GM12878 (cell line): Measurements from ENCODE around the gene CACNA2D4. TPM values are rescaled to one million over a fixed set of nuclear protein-coding genes. Genes with fewer than 3 reads are reported as not detected.

ENCODE experiments used
- ATAC-seq: fragments of 200-7000 bp; cut with Tn5 transposase; 3 replicates; pipeline ENCODE4 v1.9.1; 2020; ENCODE audit warnings: mild to moderate bottlenecking, moderate library complexity
- BruUV-seq: library from RNA; stranded (reverse); fragments of 400-500 nt; replicated peaks from 2 replicates; lab custom pipeline; 2021; lab: Mats Ljungman, UMichigan
- CTCF ChIA-PET: fragments of 300-600 bp; sonication (Branson Sonifier 250); formaldehyde crosslinking; extraction: SDS; loops from one replicate; lab custom pipeline; 2021; ENCODE audit warnings: inconsistent platforms; lab: Yijun Ruan, JAX
- POLR2A ChIA-PET: fragments of 350-600 bp; formaldehyde crosslinking; extraction: SDS; loops from one replicate; lab custom pipeline; 2021; ENCODE audit warnings: inconsistent platforms; lab: Charles Lee
- RAD21 ChIA-PET: fragments of 300-600 bp; sonication (Branson Sonifier 250); formaldehyde crosslinking; loops from one replicate; lab custom pipeline; 2023; ENCODE audit warnings: antibody characterized with exemption; ENCODE audit not compliant: unreplicated experiment; lab: Charles Lee
- SMC1A ChIA-PET: fragments of 300-600 bp; sonication (Branson Sonifier 250); formaldehyde crosslinking; loops from one replicate; lab custom pipeline; 2023; ENCODE audit not compliant: unreplicated experiment, uncharacterized antibody; lab: Charles Lee
- DNase-seq: peaks from one replicate; pipeline ENCODE4 v3.0.0-alpha.2; 2011; ENCODE audit warnings: low read depth, low spot score
- FAIRE-seq: peaks from 3 replicates; lab custom pipeline; 2011; peaks lifted over from hg19 to GRCh38; lab: Jason Lieb, UNC
- H2AFZ ChIP-seq: 2 replicates; pipeline ENCODE4 v1.6.0; 2011; ENCODE audit warnings: low read depth, low read length, control low read depth; ENCODE audit not compliant: control insufficient read depth
- H3K27ac ChIP-seq: 2 replicates; pipeline ENCODE4 v1.5.1; 2011; ENCODE audit warnings: control low read depth; ENCODE audit not compliant: control insufficient read depth, insufficient read depth
- H3K27me3 ChIP-seq, 2 experiments: replicated peaks in 1 of 2; 2 replicates each; pipeline versions ENCODE4 v1.6.0 to v1.6.1; 2011; ENCODE audit warnings: low read length in 1 of 2; ENCODE audit not compliant: control insufficient read depth in 2 of 2, insufficient read depth in 2 of 2
- H3K36me3 ChIP-seq, 2 experiments: 2 replicates each; pipeline ENCODE4 v1.5.1; 2011; ENCODE audit warnings: low read length in 1 of 2; ENCODE audit not compliant: control insufficient read depth in 2 of 2, insufficient read depth in 2 of 2
- H3K4me1 ChIP-seq: 2 replicates; pipeline ENCODE4 v1.6.1; 2011; ENCODE audit warnings: mild to moderate bottlenecking, low read length, moderate library complexity, mixed read lengths; ENCODE audit not compliant: control insufficient read depth, insufficient read depth
- H3K4me2 ChIP-seq: 2 replicates; pipeline ENCODE4 v1.6.0; 2011; ENCODE audit warnings: control low read depth; ENCODE audit not compliant: control insufficient read depth, insufficient read depth
- H3K4me3 ChIP-seq: fragments of 200-600 bp; sonication (generic); 2 replicates; pipeline ENCODE4 v1.5.1; 2016
- H3K79me2 ChIP-seq: 2 replicates; pipeline ENCODE4 v1.6.0; 2011; ENCODE audit warnings: low read length; ENCODE audit not compliant: control insufficient read depth, insufficient read depth
- H3K9ac ChIP-seq: 2 replicates; pipeline ENCODE4 v1.8.0; 2011; ENCODE audit warnings: low read length, control low read depth, mixed read lengths; ENCODE audit not compliant: control insufficient read depth, insufficient read depth
- H3K9me3 ChIP-seq: replicated peaks from 3 replicates; pipeline ENCODE4 v1.5.1; 2011; ENCODE audit warnings: mild to moderate bottlenecking, low read length; ENCODE audit not compliant: control insufficient read depth, insufficient read depth
- H4K20me1 ChIP-seq: 2 replicates; pipeline ENCODE4 v1.6.0; 2011; ENCODE audit not compliant: control insufficient read depth, insufficient read depth
- CHD4 ChIP-seq: fragments of 200-600 bp; sonication (generic); IDR thresholded peaks from 2 replicates; pipeline ENCODE4 v1.6.1; 2016; ENCODE audit warnings: mild to moderate bottlenecking
- E4F1 ChIP-seq: fragments of 450-650 bp; IDR thresholded peaks from 2 replicates; pipeline ENCODE4 v1.6.1; 2018; ENCODE audit warnings: borderline replicate concordance, mild to moderate bottlenecking; ENCODE audit not compliant: partially characterized antibody
- EGR1 ChIP-seq, 2 experiments: IDR thresholded peaks; 1 replicate in 1 of 2; 2 replicates in 1 of 2; pipeline ENCODE4 v1.6.1; 2011 to 2012; ENCODE audit warnings: low read depth in 2 of 2, low read length in 2 of 2, borderline replicate concordance in 1 of 2, mild to moderate bottlenecking in 1 of 2, moderate library complexity in 1 of 2
- KDM1A ChIP-seq: fragments of 200-600 bp; sonication (generic); IDR thresholded peaks from 2 replicates; pipeline ENCODE4 v1.6.1; 2016; ENCODE audit warnings: borderline replicate concordance
- MEF2B ChIP-seq: fragments of 450-650 bp; IDR thresholded peaks from 2 replicates; pipeline ENCODE4 v1.6.1; 2018; ENCODE audit warnings: mild to moderate bottlenecking, moderate library complexity; ENCODE audit not compliant: partially characterized antibody, poor library complexity, severe bottlenecking
- NBN ChIP-seq: fragments of 450-650 bp; IDR thresholded peaks from 2 replicates; pipeline ENCODE4 v1.6.1; 2016
- NFXL1 ChIP-seq: fragments of 450-650 bp; IDR thresholded peaks from 2 replicates; pipeline ENCODE4 v1.6.1; 2017; ENCODE audit warnings: antibody characterized with exemption, mild to moderate bottlenecking, borderline replicate concordance
- POU2F2 ChIP-seq: IDR thresholded peaks from 3 replicates; pipeline ENCODE4 v1.6.1; 2011; ENCODE audit warnings: low read depth, mild to moderate bottlenecking, low read length, borderline replicate concordance
- SP1 ChIP-seq: IDR thresholded peaks from one replicate; pipeline ENCODE4 v1.6.1; 2011; ENCODE audit warnings: low read depth, low read length
- SPI1 ChIP-seq: IDR thresholded peaks from 2 replicates; pipeline ENCODE4 v1.6.1; 2011; ENCODE audit warnings: low read depth, mild to moderate bottlenecking, low read length, moderate library complexity, borderline replicate concordance; ENCODE audit not compliant: insufficient read depth
- SRF ChIP-seq, 2 experiments: IDR thresholded peaks; 2 replicates each; pipeline ENCODE4 v1.6.1; 2011; ENCODE audit warnings: low read depth in 2 of 2, low read length in 2 of 2, mild to moderate bottlenecking in 1 of 2, moderate library complexity in 1 of 2
- USF2 ChIP-seq: IDR thresholded peaks from 2 replicates; pipeline ENCODE4 v1.6.1; 2011; ENCODE audit warnings: low read depth, low read length, improper control_type of control experiment, borderline replicate concordance
- WGBS: methylation state at CpG from one replicate; pipeline ENCODE4 v1.1.6; 2016; ENCODE audit warnings: low lambda C conversion rate; ENCODE audit not compliant: insufficient replicate concordance, insufficient coverage; ENCODE audit errors: missing lambda C conversion rate; 5-methylcytosine and 5-hydroxymethylcytosine counted together
- in situ Hi-C: fragments of 300-500 bp; cut with MboI; formaldehyde crosslinking; loops from 9 replicates; pipeline ENCODE4 v1.14.3; 2018; ENCODE audit warnings: mixed read lengths
- intact Hi-C: fragments of 100-400 bp; cut with micrococcal nuclease; formaldehyde crosslinking; loops from one replicate; pipeline ENCODE4 v1.14.2; 2022; ENCODE audit not compliant: unreplicated experiment
- polyA plus RNA-seq, 11 experiments: library from polyadenylated mRNA; depleted of rRNA in 4 of 11; unstranded in 6 of 11; stranded (reverse) in 5 of 11; fragments of >200 nt; fragmentation: Nextera tagmentation in 4 of 11; fragmentation: Illumina TruSeq in 1 of 11; extraction: Ambion mirVana in 4 of 11; extraction: Trizol in 1 of 11; gene quantifications; 1 replicate in 1 of 11; 2 replicates in 10 of 11; pipeline versions ENCODE4 v1.2.1 to v1.2.3, GENCODE V29; 2011 to 2016; ENCODE audit warnings: inconsistent platforms in 2 of 11, missing spikeins in 2 of 11, low read depth in 1 of 11
- total RNA-seq, 4 experiments: library from RNA; depleted of rRNA in 3 of 4; stranded (reverse); fragments of >200 nt in 3 of 4; fragmentation: Illumina TruSeq in 1 of 4; extraction: Trizol in 1 of 4; gene quantifications; 2 replicates each; pipeline versions ENCODE4 v1.2.1 to v1.2.3, GENCODE V29; 2013 to 2021

Gene CACNA2D4
- total and polyA plus RNA-seq, 10 of the 15 experiments (the other 5 are each of a cell fraction or from before 2014, with no cell fraction given) = 0.03 to 1.0 (median 0.65) TPM

GRCh38 chr12:1924996-1925683, 6.7 kb upstream of the CACNA2D4 start:
- FAIRE-seq = no peak
- in situ Hi-C loops (no loop called here), intact Hi-C loops (no loop called here)
- Histone ChIP-seq H3K9ac (no peak overlapping the region), H4K20me1 (no peaks in the 10 kb centered on the region), H3K4me2 (no peak overlapping the region; the same call in 1 of the 2 replicates), H3K4me3 (no peak overlapping the region), H3K4me1 (peaks cover 8% of the 10 kb centered on the region; the same call in 1 of the 2 replicates), H3K27me3 (no peaks in the 10 kb centered on the region), H3K9me3 (no peaks in the 10 kb centered on the region; the same call in 2 of the 3 replicates), H3K27ac (no peak overlapping the region), H3K36me3 (no peaks in the 10 kb centered on the region), H2AFZ (peak overlapping the region; percentile 55)
- RAD21 ChIA-PET = interaction anchor here (0.6 to 3.0 kb wide), 4 partner anchors 8 to 596 kb away, joined by 3 to 20 read pairs (median 4); no protein-coding TSS in a partner anchor
- SMC1A ChIA-PET = interaction anchor here (0.6 to 1.8 kb wide), 3 partner anchors 9 to 91 kb away, joined by 3 to 7 read pairs (median 3); no protein-coding TSS in a partner anchor
- CTCF ChIA-PET = interaction anchor here (1.5 to 4.6 kb wide), 3 partner anchors 8 to 218 kb away, joined by 3 to 43 read pairs (median 5); no protein-coding TSS in a partner anchor
- WGBS = 52% methylated on average over 7 of the region's 7 CpGs
- ATAC-seq = peak; percentile 39; the same call in 2 of the 3 replicates
- DNase-seq = no peak
- POLR2A ChIA-PET = interaction anchor here (2.1 kb wide), 1 partner anchor 8 kb away, joined by 8 read pairs; no protein-coding TSS in a partner anchor
- no TSS peak for BruUV-seq
- peak; percentile 79; the same call in 1 of the 2 replicates for TF ChIP-seq NFXL1
- peak; percentile 19; the same call in 1 of the 2 replicates for TF ChIP-seq SPI1
- no peak for TF ChIP-seq KDM1A
- TF ChIP-seq, all 136 proteins: peak for 2
- no peaks in the 10 kb centered on the region for H3K79me2 ChIP-seq

GRCh38 chr12:1922985-1923384, 4.5 kb upstream of the CACNA2D4 start:
- no peaks in the 10 kb centered on the region for H3K79me2 ChIP-seq
- no peaks in the 10 kb centered on the region; the same call in 2 of the 3 replicates for H3K9me3 ChIP-seq
- H3K9ac ChIP-seq = no peak overlapping the region
- BruUV-seq = no TSS peak
- H4K20me1 ChIP-seq = no peaks in the 10 kb centered on the region
- H3K4me3 ChIP-seq = no peak overlapping the region
- H3K27ac ChIP-seq = no peak overlapping the region
- ChIA-PET SMC1A (interaction anchor here (1.4 kb wide), 1 partner anchor 17 kb away, joined by 10 read pairs; no protein-coding TSS in a partner anchor), POLR2A (interaction anchor here (2.1 kb wide), 1 partner anchor 10 kb away, joined by 8 read pairs; no protein-coding TSS in a partner anchor), RAD21 (interaction anchor here (3.0 kb wide), 1 partner anchor 17 kb away, joined by 20 read pairs; no protein-coding TSS in a partner anchor), CTCF (no interaction called here)
- FAIRE-seq (no peak), ATAC-seq (no peak), DNase-seq (no peak)
- intact Hi-C loops = no loop called here
- peaks cover 0 to 2% of the 10 kb centered on the region in 2 experiments; a peak in 1 of 4 replicates for H3K27me3 ChIP-seq
- no peak overlapping the region for H3K4me2 ChIP-seq
- H2AFZ ChIP-seq = no peak overlapping the region
- H3K4me1 ChIP-seq = peaks cover 8% of the 10 kb centered on the region; the same call in 1 of the 2 replicates
- H3K36me3 ChIP-seq = no peaks in the 10 kb centered on the region
- 28% methylated on average over 12 of the region's 12 CpGs for WGBS
- in situ Hi-C loops = no loop called here
- TF ChIP-seq SRF (IDR thresholded peaks at IDR 0.05; ENCODE audit: low read depth in 2 of 2, low read length in 2 of 2) (no peak), E4F1 (no peak), EGR1 (IDR thresholded peaks at IDR 0.05; ENCODE audit: borderline replicate concordance in 1 of 2, low read depth in 2 of 2, low read length in 2 of 2) (no peak), USF2 (no peak), CHD4 (no peak), SP1 (no peak), MEF2B (no peak), NBN (no peak), POU2F2 (no peak)
